Endothelial cell of umbilical vein (primary cell): Measurements from ENCODE around the gene ZNF334. TPM values are rescaled to one million over a fixed set of nuclear protein-coding genes. Genes with fewer than 3 reads are reported as not detected.

Source experiments
- BruUV-seq: library from RNA; stranded (reverse); fragments of 400-500 nt; replicated peaks from 2 replicates; lab custom pipeline; 2021; lab: Mats Ljungman, UMichigan
- CTCF ChIA-PET: fragments of 300-600, 350-600 bp; sonication (Branson Sonifier 250); formaldehyde crosslinking; loops from one replicate; lab custom pipeline; 2021; ENCODE audit warnings: antibody characterized with exemption, inconsistent platforms; lab: Charles Lee
- POLR2A ChIA-PET: fragments of 300-600, 350-600 bp; sonication (Branson Sonifier 250); formaldehyde crosslinking; loops from one replicate; lab custom pipeline; 2021; ENCODE audit warnings: antibody characterized with exemption, inconsistent platforms; lab: Charles Lee
- DNase-seq: peaks from one replicate; pipeline ENCODE4 v3.0.0-alpha.2; 2011; ENCODE audit warnings: low read depth, low spot score
- FAIRE-seq: peaks from 2 replicates; lab custom pipeline; 2011; peaks lifted over from hg19 to GRCh38; lab: Jason Lieb, UNC
- H2AFZ ChIP-seq: 2 replicates; pipeline ENCODE4 v1.6.0; 2012; ENCODE audit warnings: low read depth, low read length, control low read depth, inconsistent platforms
- H3K27ac ChIP-seq: 2 replicates; pipeline ENCODE4 v1.5.1; 2011; ENCODE audit warnings: low read depth, mild to moderate bottlenecking, control low read depth, low read length, moderate library complexity; ENCODE audit not compliant: insufficient read depth
- H3K27me3 ChIP-seq, 2 experiments: 2 replicates each; pipeline versions ENCODE4 v1.6.0 to v1.6.1; 2011; ENCODE audit warnings: low read length in 2 of 2, mixed read lengths in 1 of 2; ENCODE audit not compliant: control insufficient read depth in 2 of 2, insufficient read depth in 2 of 2
- H3K36me3 ChIP-seq, 2 experiments: 2 replicates in 1 of 2; 3 replicates in 1 of 2; pipeline ENCODE4 v1.5.1; 2011; ENCODE audit warnings: low read length in 2 of 2, mild to moderate bottlenecking in 1 of 2, moderate library complexity in 1 of 2; ENCODE audit not compliant: control insufficient read depth in 2 of 2, insufficient read depth in 2 of 2; ENCODE audit errors: extremely low read depth in 1 of 2
- H3K4me1 ChIP-seq: 3 replicates; pipeline ENCODE4 v1.5.1; 2011; ENCODE audit warnings: mild to moderate bottlenecking, low read length; ENCODE audit not compliant: control insufficient read depth, insufficient read depth; ENCODE audit errors: extremely low read depth
- H3K4me2 ChIP-seq: 2 replicates; pipeline ENCODE4 v1.6.1; 2011; ENCODE audit warnings: low read length, control low read depth, mixed read lengths; ENCODE audit not compliant: insufficient read depth
- H3K4me3 ChIP-seq, 3 experiments: fragments of 200-600 bp in 1 of 3; sonication (generic), shearing (Covaris generic) in 1 of 3; replicated peaks in 1 of 3; 2 replicates each; pipeline ENCODE4 v1.5.1; 2011 to 2016; ENCODE audit warnings: control low read depth in 3 of 3, low read length in 3 of 3, mild to moderate bottlenecking in 2 of 3, inconsistent platforms in 1 of 3, low read depth in 1 of 3, moderate library complexity in 1 of 3; ENCODE audit not compliant: insufficient read depth in 1 of 3
- H3K79me2 ChIP-seq: 2 replicates; pipeline ENCODE4 v1.6.0; 2012; ENCODE audit warnings: low read length, inconsistent platforms; ENCODE audit not compliant: control insufficient read depth, insufficient read depth
- H3K9ac ChIP-seq: replicated peaks from 2 replicates; pipeline ENCODE3; 2011; ENCODE audit warnings: low read length, control low read depth; ENCODE audit not compliant: insufficient read depth; ENCODE audit errors: extremely low read depth
- H3K9me1 ChIP-seq: replicated peaks from 3 replicates; pipeline ENCODE4 v1.6.0; 2011; ENCODE audit warnings: mild to moderate bottlenecking, low read length; ENCODE audit not compliant: control insufficient read depth, insufficient read depth; ENCODE audit errors: extremely low read depth
- H3K9me3 ChIP-seq: replicated peaks from 2 replicates; pipeline ENCODE4 v1.5.1; 2012; ENCODE audit warnings: low read length, inconsistent platforms; ENCODE audit not compliant: control insufficient read depth, insufficient read depth
- H4K20me1 ChIP-seq: replicated peaks from 2 replicates; pipeline ENCODE3; 2011; ENCODE audit warnings: mild to moderate bottlenecking, low read length; ENCODE audit not compliant: control insufficient read depth, insufficient read depth; ENCODE audit errors: extremely low read depth
- EZH2 ChIP-seq: IDR thresholded peaks from 2 replicates; pipeline ENCODE4 v1.6.1; 2012; ENCODE audit warnings: borderline replicate concordance, low read depth, mild to moderate bottlenecking, moderate library complexity, low read length, inconsistent platforms; ENCODE audit not compliant: severe bottlenecking
- FOS ChIP-seq: IDR thresholded peaks from 2 replicates; pipeline ENCODE4 v1.6.1; 2011; ENCODE audit warnings: mild to moderate bottlenecking, low read length, moderate library complexity, borderline replicate concordance; ENCODE audit not compliant: insufficient read depth
- GATA2 ChIP-seq: IDR thresholded peaks from 2 replicates; pipeline ENCODE4 v1.7.0; 2011; ENCODE audit warnings: low read depth, mild to moderate bottlenecking, moderate library complexity, mixed read lengths, low read length; ENCODE audit not compliant: insufficient read length, insufficient read depth
- JUN ChIP-seq: IDR thresholded peaks from 2 replicates; pipeline ENCODE4 v1.6.1; 2011; ENCODE audit warnings: borderline replicate concordance, low read depth; ENCODE audit not compliant: insufficient read length, insufficient read depth
- MYC ChIP-seq: IDR thresholded peaks from one replicate; pipeline ENCODE4 v1.6.1; 2011; ENCODE audit warnings: mild to moderate bottlenecking, low read depth, low read length
- POLR2A ChIP-seq: IDR thresholded peaks from 2 replicates; pipeline ENCODE4 v1.6.1; 2012; ENCODE audit warnings: low read depth, mild to moderate bottlenecking, control low read depth, low read length
- POLR2AphosphoS5 ChIP-seq: IDR thresholded peaks from 2 replicates; pipeline ENCODE4 v1.6.1; 2012; ENCODE audit warnings: low read depth, mild to moderate bottlenecking, control low read depth, low read length, moderate library complexity; ENCODE audit not compliant: insufficient read depth
- dilution Hi-C: fragments of 300-500 bp; cut with MboI; formaldehyde crosslinking; loops from one replicate; pipeline ENCODE4 v1.15.0; 2019; ENCODE audit warnings: low sequenced_read_pairs; ENCODE audit not compliant: extremely low pct_ligation_motif_present
- intact Hi-C: fragments of 100-400 bp; cut with micrococcal nuclease; formaldehyde crosslinking; loops from one replicate; pipeline ENCODE4 v1.10.0; 2022
- polyA plus RNA-seq, 4 experiments: library from polyadenylated mRNA; depleted of rRNA in 3 of 4; stranded (reverse) in 3 of 4; unstranded in 1 of 4; fragments of >200 nt; gene quantifications; 2 replicates each; pipeline versions ENCODE4 v1.2.1 to v1.2.3, GENCODE V29; 2011 to 2012; ENCODE audit warnings: missing spikeins in 1 of 4
- total RNA-seq: library from RNA; stranded (reverse); gene quantifications from 2 replicates; pipeline ENCODE4 v1.2.3, GENCODE V29; 2021
- TF ChIP-seq, protein P1 (sequence below), 2 donors: IDR thresholded peaks; 1 replicate in 1 of 2; 2 replicates in 1 of 2; pipeline ENCODE4 v1.5.1; 2011; ENCODE audit warnings: low read length in 2 of 2, mild to moderate bottlenecking in 2 of 2, moderate library complexity in 2 of 2, control low read depth in 1 of 2, inconsistent platforms in 1 of 2, low read depth in 1 of 2; ENCODE audit not compliant: insufficient read depth in 1 of 2; ENCODE audit errors: extremely low read depth in 1 of 2
- TF ChIP-seq, protein P2 (sequence below): IDR thresholded peaks from 2 replicates; pipeline ENCODE4 v1.6.1; 2011; ENCODE audit not compliant: insufficient read depth, insufficient read length

Gene ZNF334
- total and polyA plus RNA-seq, 2 donors (not counting 3 experiments of a cell fraction or from before 2014, with no cell fraction given), result 0.08 to 1.6 TPM

DNA sequence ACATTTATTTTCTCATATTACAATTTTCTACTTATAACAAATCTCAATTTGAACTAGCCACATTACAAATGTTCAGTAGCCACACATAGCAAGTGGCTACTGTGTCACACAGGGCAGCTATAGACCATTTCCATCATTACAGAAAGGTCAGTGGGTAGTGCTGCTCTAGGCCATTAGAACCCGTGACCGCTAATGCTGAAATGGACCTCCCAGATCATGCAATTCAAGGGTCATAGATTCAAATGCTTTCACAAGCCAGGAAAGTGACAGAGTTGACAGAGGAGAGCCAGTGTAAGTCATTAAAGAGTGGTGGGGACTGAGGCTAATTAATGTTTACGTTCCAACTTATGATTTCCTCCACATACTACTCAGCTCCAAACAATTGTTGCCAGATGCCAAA lies 40.6 kb upstream of the ZNF334 start:
- intact Hi-C loops, result no loop called here
- dilution Hi-C loops, result no loop called here
- Histone ChIP-seq H2AFZ (no peak overlapping the region), H3K4me3 (no peak overlapping the region), H3K27ac (no peak overlapping the region), H3K4me2 (no peak overlapping the region), H3K4me1 (peaks cover 11% of the 10 kb centered on the region), H3K9ac (no peak overlapping the region), H3K36me3 (no peaks in the 10 kb centered on the region), H3K27me3 (no peaks in the 10 kb centered on the region), H3K9me1 (no peaks in the 10 kb centered on the region), H4K20me1 (no peaks in the 10 kb centered on the region), H3K79me2 (no peaks in the 10 kb centered on the region), H3K9me3 (no peaks in the 10 kb centered on the region)
- ChIA-PET POLR2A (no interaction called here), CTCF (no interaction called here)
- BruUV-seq, result no TSS peak
- no peak for TF ChIP-seq GATA2
- no peak for TF ChIP-seq FOS
- TF ChIP-seq, protein P1, sequence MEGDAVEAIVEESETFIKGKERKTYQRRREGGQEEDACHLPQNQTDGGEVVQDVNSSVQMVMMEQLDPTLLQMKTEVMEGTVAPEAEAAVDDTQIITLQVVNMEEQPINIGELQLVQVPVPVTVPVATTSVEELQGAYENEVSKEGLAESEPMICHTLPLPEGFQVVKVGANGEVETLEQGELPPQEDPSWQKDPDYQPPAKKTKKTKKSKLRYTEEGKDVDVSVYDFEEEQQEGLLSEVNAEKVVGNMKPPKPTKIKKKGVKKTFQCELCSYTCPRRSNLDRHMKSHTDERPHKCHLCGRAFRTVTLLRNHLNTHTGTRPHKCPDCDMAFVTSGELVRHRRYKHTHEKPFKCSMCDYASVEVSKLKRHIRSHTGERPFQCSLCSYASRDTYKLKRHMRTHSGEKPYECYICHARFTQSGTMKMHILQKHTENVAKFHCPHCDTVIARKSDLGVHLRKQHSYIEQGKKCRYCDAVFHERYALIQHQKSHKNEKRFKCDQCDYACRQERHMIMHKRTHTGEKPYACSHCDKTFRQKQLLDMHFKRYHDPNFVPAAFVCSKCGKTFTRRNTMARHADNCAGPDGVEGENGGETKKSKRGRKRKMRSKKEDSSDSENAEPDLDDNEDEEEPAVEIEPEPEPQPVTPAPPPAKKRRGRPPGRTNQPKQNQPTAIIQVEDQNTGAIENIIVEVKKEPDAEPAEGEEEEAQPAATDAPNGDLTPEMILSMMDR (IDR thresholded peaks at IDR 0.05; ENCODE audit: extremely low read depth in 1 of 2, insufficient read depth in 1 of 2, low read depth in 1 of 2, low read length in 2 of 2), result no peak
- TF ChIP-seq POLR2A, result no peak
- TF ChIP-seq EZH2, result no peak
- TF ChIP-seq JUN, result no peak
- TF ChIP-seq POLR2AphosphoS5, result no peak
- no peak for TF ChIP-seq MYC
- TF ChIP-seq, protein P2, sequence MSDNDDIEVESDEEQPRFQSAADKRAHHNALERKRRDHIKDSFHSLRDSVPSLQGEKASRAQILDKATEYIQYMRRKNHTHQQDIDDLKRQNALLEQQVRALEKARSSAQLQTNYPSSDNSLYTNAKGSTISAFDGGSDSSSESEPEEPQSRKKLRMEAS, result no peak
- FAIRE-seq, result no peak
- DNase-seq, result no peak
